Measurements from ENCODE around the gene NDST3. TPM values are rescaled to one million over a fixed set of nuclear protein-coding genes. Genes with fewer than 3 reads are reported as not detected.

The NDST3 gene
- 0.53 and 0.58 TPM in 2 replicates for total RNA-seq (2014; rRNA removed; shearing (Covaris generic))

GRCh38 chr4:118034053-118034785, at the start of gene NDST3:
Gene NDST3, plus strand, starts transcription at chr4:118034486. Its CDS starts 19,425 bp downstream, at chr4:118053911.
- Histone ChIP-seq H3K36me3 (no peaks in the 10 kb centered on the region), H3K4me3 (peak within 1 kb of the TSS; percentile 48), H3K4me1 (replicated peaks) (peaks cover 10% of the 10 kb centered on the region), H3K27me3 (replicated peaks) (peaks cover 23% of the 10 kb centered on the region), H3K9me3 (replicated peaks) (no peaks in the 10 kb centered on the region), H3K27ac (no peak within 1 kb of the TSS)
- peak; percentile 41 to 66 for DNase-seq (ENCODE audit: low read depth in 1 of 2, low spot score in 2 of 2)

- Histone ChIP-seq H3K4me1 (replicated peaks) (peaks cover 13% of the 10 kb centered on the region), H3K27ac (no peak overlapping the region), H3K36me3 (no peaks in the 10 kb centered on the region), H3K4me3 (no peak overlapping the region), H3K9me3 (replicated peaks) (no peaks in the 10 kb centered on the region), H3K27me3 (replicated peaks) (no peaks in the 10 kb centered on the region)
- no peak for DNase-seq (ENCODE audit: low read depth in 1 of 2, low spot score in 2 of 2)
Measured at GRCh38 chr4:117986321-117986720, 48.0 kb upstream of the NDST3 start.

GRCh38 chr4:117987464-117987863, 46.8 kb upstream of the NDST3 start:
- DNase-seq (ENCODE audit: low read depth in 1 of 2, low spot score in 2 of 2): no peak
- Histone ChIP-seq H3K4me1 (replicated peaks) (peaks cover 13% of the 10 kb centered on the region), H3K27ac (no peak overlapping the region), H3K9me3 (replicated peaks) (no peaks in the 10 kb centered on the region), H3K36me3 (no peaks in the 10 kb centered on the region), H3K27me3 (replicated peaks) (no peaks in the 10 kb centered on the region), H3K4me3 (no peak overlapping the region)

GRCh38 chr4:117996891-117997290, 37.4 kb upstream of the NDST3 start:
- Histone ChIP-seq H3K27ac (no peak overlapping the region), H3K4me1 (replicated peaks) (no peaks in the 10 kb centered on the region), H3K9me3 (replicated peaks) (no peaks in the 10 kb centered on the region), H3K27me3 (replicated peaks) (no peaks in the 10 kb centered on the region), H3K4me3 (no peak overlapping the region), H3K36me3 (no peaks in the 10 kb centered on the region)
- DNase-seq (ENCODE audit: low read depth in 1 of 2, low spot score in 2 of 2): no peak

- no peak for DNase-seq (ENCODE audit: low read depth in 1 of 2, low spot score in 2 of 2)
- Histone ChIP-seq H3K27ac (no peak overlapping the region), H3K4me3 (no peak overlapping the region), H3K4me1 (replicated peaks) (no peaks in the 10 kb centered on the region), H3K27me3 (replicated peaks) (no peaks in the 10 kb centered on the region; the same call in 1 of the 2 replicates), H3K36me3 (no peaks in the 10 kb centered on the region), H3K9me3 (replicated peaks) (no peaks in the 10 kb centered on the region)
Measured at GRCh38 chr4:118004088-118004487, 30.2 kb upstream of the NDST3 start.

- H3K36me3 ChIP-seq: no peaks in the 10 kb centered on the region
- no peak overlapping the region for H3K4me3 ChIP-seq
- no peaks in the 10 kb centered on the region; the same call in 1 of the 2 replicates for H3K27me3 ChIP-seq (replicated peaks)
- H3K27ac ChIP-seq: no peak overlapping the region
- no peak for DNase-seq (ENCODE audit: low read depth in 1 of 2, low spot score in 2 of 2)
- H3K4me1 ChIP-seq (replicated peaks): no peaks in the 10 kb centered on the region
- H3K9me3 ChIP-seq (replicated peaks): no peaks in the 10 kb centered on the region
Measured at GRCh38 chr4:118005883-118006282, 28.4 kb upstream of the NDST3 start.

- Histone ChIP-seq H3K4me1 (replicated peaks) (no peaks in the 10 kb centered on the region), H3K27me3 (replicated peaks) (no peaks in the 10 kb centered on the region), H3K27ac (no peak overlapping the region), H3K9me3 (replicated peaks) (no peaks in the 10 kb centered on the region), H3K4me3 (no peak overlapping the region), H3K36me3 (no peaks in the 10 kb centered on the region)
- DNase-seq (ENCODE audit: low read depth in 1 of 2, low spot score in 2 of 2): no peak
Measured at GRCh38 chr4:118012142-118012541, 22.1 kb upstream of the NDST3 start.

GRCh38 chr4:118014831-118015230, 19.5 kb upstream of the NDST3 start:
- no peaks in the 10 kb centered on the region for H3K36me3 ChIP-seq

GRCh38 chr4:118018381-118019145, 15.7 kb upstream of the NDST3 start:
- Histone ChIP-seq H3K27ac (no peak overlapping the region), H3K9me3 (replicated peaks) (no peaks in the 10 kb centered on the region), H3K4me1 (replicated peaks) (no peaks in the 10 kb centered on the region), H3K4me3 (no peak overlapping the region), H3K36me3 (no peaks in the 10 kb centered on the region), H3K27me3 (replicated peaks) (no peaks in the 10 kb centered on the region; the same call in 1 of the 2 replicates)
- DNase-seq (ENCODE audit: low read depth in 1 of 2, low spot score in 2 of 2): no peak

More at GRCh38 chr4:118014831-118015230, 19.5 kb upstream of the NDST3 start:
- Histone ChIP-seq H3K4me3 (no peak overlapping the region), H3K27ac (no peak overlapping the region), H3K4me1 (replicated peaks) (no peaks in the 10 kb centered on the region), H3K27me3 (replicated peaks) (no peaks in the 10 kb centered on the region), H3K9me3 (replicated peaks) (no peaks in the 10 kb centered on the region)
- DNase-seq (ENCODE audit: low read depth in 1 of 2, low spot score in 2 of 2): no peak

- Histone ChIP-seq H3K27me3 (replicated peaks) (0 out of 2 replicates have a peak, but pooled peaks cover 9% of the 10 kb centered on the region), H3K36me3 (no peaks in the 10 kb centered on the region), H3K4me1 (replicated peaks) (no peaks in the 10 kb centered on the region), H3K4me3 (no peak overlapping the region), H3K27ac (no peak overlapping the region), H3K9me3 (replicated peaks) (no peaks in the 10 kb centered on the region)
- DNase-seq (ENCODE audit: low read depth in 1 of 2, low spot score in 2 of 2): no peak
Measured at GRCh38 chr4:118026806-118027205, 7.5 kb upstream of the NDST3 start.

- Histone ChIP-seq H3K27ac (no peak overlapping the region), H3K4me1 (replicated peaks) (peaks cover 10% of the 10 kb centered on the region), H3K4me3 (no peak overlapping the region), H3K36me3 (no peaks in the 10 kb centered on the region), H3K27me3 (replicated peaks) (peaks cover 17% of the 10 kb centered on the region), H3K9me3 (replicated peaks) (no peaks in the 10 kb centered on the region)
- no peak for DNase-seq (ENCODE audit: low read depth in 1 of 2, low spot score in 2 of 2)
Measured at GRCh38 chr4:118029224-118029623, 5.1 kb upstream of the NDST3 start.

GRCh38 chr4:118032691-118033090, 1.6 kb upstream of the NDST3 start:
- H3K9me3 ChIP-seq (replicated peaks): no peaks in the 10 kb centered on the region
- peaks cover 10% of the 10 kb centered on the region for H3K4me1 ChIP-seq (replicated peaks)
- H3K4me3 ChIP-seq: peak overlapping the region; percentile 48; the same call in 1 of the 2 replicates
- DNase-seq (ENCODE audit: low read depth in 1 of 2, low spot score in 2 of 2): no peak
- H3K27me3 ChIP-seq (replicated peaks): peaks cover 24% of the 10 kb centered on the region
- no peak overlapping the region for H3K27ac ChIP-seq
- no peaks in the 10 kb centered on the region for H3K36me3 ChIP-seq

- peak; percentile 56 to 60 for DNase-seq (ENCODE audit: low read depth in 1 of 2, low spot score in 2 of 2)
- H3K27ac ChIP-seq: no peak overlapping the region
Measured at GRCh38 chr4:118033148-118034052, 886 bp upstream of the NDST3 start.

More at GRCh38 chr4:118033148-118034052, 886 bp upstream of the NDST3 start:
- peaks cover 10% of the 10 kb centered on the region for H3K4me1 ChIP-seq (replicated peaks)
- peaks cover 23% of the 10 kb centered on the region for H3K27me3 ChIP-seq (replicated peaks)
- H3K9me3 ChIP-seq (replicated peaks): no peaks in the 10 kb centered on the region
- H3K4me3 ChIP-seq: peak overlapping the region; percentile 48
- no peaks in the 10 kb centered on the region for H3K36me3 ChIP-seq
